Esophagus squamous epithelium (tissue), 5 donors: Measurements from ENCODE around the gene FHAD1. TPM values are rescaled to one million over a fixed set of nuclear protein-coding genes. Genes with fewer than 3 reads are reported as not detected.

Experiments used
- DNase-seq: peaks from one replicate; lab custom pipeline; 2025; lab: John Stamatoyannopoulos, UW
- H3K27ac ChIP-seq, 4 donors: fragments of 200-600 bp; sonication (generic); one replicate each; pipeline ENCODE4 v1.5.1; 2016 to 2019; ENCODE audit warnings: mild to moderate bottlenecking in 1 of 4
- H3K27me3 ChIP-seq, 4 donors: fragments of 200-600 bp; sonication (generic); 1 replicate in 3 of 4; 2 replicates in 1 of 4; pipeline versions ENCODE4 v1.5.1 to v1.6.0; 2017 to 2021; ENCODE audit warnings: antibody characterized with exemption in 1 of 4
- H3K36me3 ChIP-seq, 3 donors: fragments of 200-600 bp; sonication (generic); one replicate each; pipeline ENCODE4 v1.5.1; 2016 to 2019
- H3K4me1 ChIP-seq, 3 donors: fragments of 200-600 bp; sonication (generic); one replicate each; pipeline ENCODE4 v1.5.1; 2017 to 2019
- H3K4me3 ChIP-seq, 4 donors: fragments of 200-600 bp; sonication (generic); 1 replicate in 3 of 4; 2 replicates in 1 of 4; pipeline ENCODE4 v1.5.1; 2016 to 2019; ENCODE audit warnings: mild to moderate bottlenecking in 2 of 4, moderate library complexity in 1 of 4
- H3K9me3 ChIP-seq, 3 donors: fragments of 200-600 bp; sonication (generic); one replicate each; pipeline ENCODE4 v1.5.1; 2016 to 2019
- CTCF ChIP-seq, 6 experiments: fragments of 450-650 bp in 4 of 6; fragments of 200-600 bp in 2 of 6; sonication (generic) in 2 of 6; IDR thresholded peaks; one replicate each; pipeline ENCODE4 v1.5.1; 2016 to 2019; ENCODE audit warnings: antibody characterized with exemption in 6 of 6, mild to moderate bottlenecking in 4 of 6, moderate library complexity in 4 of 6
- POLR2A ChIP-seq, 4 donors: fragments of 450-650 bp; IDR thresholded peaks; one replicate each; pipeline ENCODE4 v1.6.1; 2017; ENCODE audit warnings: antibody characterized with exemption in 4 of 4, mild to moderate bottlenecking in 4 of 4, moderate library complexity in 3 of 4
- WGBS, 2 donors: methylation state at CpG; one replicate each; pipeline ENCODE4 v1.1.5; 2018; 5-methylcytosine and 5-hydroxymethylcytosine counted together
- intact Hi-C: fragments of 100-400 bp; cut with DNase I; formaldehyde crosslinking; loops from one replicate; pipeline ENCODE4 v1.15.0; 2022
- total RNA-seq, 4 donors: library from RNA; depleted of rRNA; stranded (reverse); fragments of >200 nt; gene quantifications; one replicate each; pipeline ENCODE4 v1.1.0, GENCODE V29; 2016
- donor health status: DM: yes; HTN: yes; CAD: no.

FHAD1 gene
- total RNA-seq, 4 donors from 2014 or later = 0.57 TPM; not detected in 3

GRCh38 chr1:15328351-15329103 is 81.5 kb downstream of the FHAD1 start:
- DNase-seq = no peak
- WGBS, 2 donors = 3 to 13% methylated on average over 18 of the region's 18 CpGs

DNA sequence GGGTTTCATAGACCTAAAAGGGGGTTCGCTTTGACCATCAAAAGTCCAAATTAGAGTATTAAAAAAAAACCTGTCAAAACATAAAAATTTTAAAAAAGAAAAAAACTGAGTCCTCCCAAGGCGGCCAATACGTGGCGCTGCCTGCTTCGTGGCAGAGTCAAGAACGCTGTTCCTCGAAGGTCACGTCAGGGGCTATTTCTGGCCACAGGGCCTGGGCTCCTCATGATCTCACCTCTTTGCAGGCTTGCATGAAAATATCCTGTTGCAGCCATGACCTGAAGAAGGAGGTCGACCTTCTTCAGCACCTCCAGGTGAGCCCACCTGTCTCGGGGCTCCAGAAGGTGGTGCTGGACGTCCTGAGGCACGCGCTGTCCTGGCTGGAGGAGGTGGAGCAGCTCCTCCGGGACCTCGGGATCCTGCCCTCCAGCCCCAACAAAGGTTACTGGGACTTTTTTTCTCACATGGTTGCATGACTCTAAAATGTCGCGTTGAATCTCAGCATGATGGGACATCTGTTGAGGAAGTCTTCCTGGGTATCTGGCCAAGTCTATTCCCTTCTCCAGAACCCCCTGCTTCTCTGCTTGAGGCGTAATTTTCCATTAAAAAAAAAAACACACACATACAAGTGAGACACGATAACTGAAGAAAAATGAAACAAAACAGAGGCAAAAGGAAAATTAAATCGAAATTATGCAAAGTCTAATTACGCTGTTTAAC is 82.2 kb downstream of the FHAD1 start:
- Histone ChIP-seq H3K27ac (peak overlapping the region in 3 of 4 donors; percentile 16 to 57 (median 40)), H3K27me3 (no peaks in the 10 kb centered on the region), H3K36me3 (no peaks in the 10 kb centered on the region), H3K4me3 (no peak overlapping the region), H3K9me3 (no peaks in the 10 kb centered on the region), H3K4me1 (peaks cover 13 to 40% (median 20%) of the 10 kb centered on the region in 3 donors)
- no peak for DNase-seq
- TF ChIP-seq POLR2A (IDR thresholded peaks at IDR 0.05) = no peak
- TF ChIP-seq CTCF (IDR thresholded peaks at IDR 0.05) = peak in 4 of 6 experiments; percentile 34 to 53 (median 36)
- WGBS, 2 donors = 29 to 40% methylated on average over 18 to 20 of the region's 21 CpGs
- intact Hi-C loops = loop anchor here (10.0 kb wide), 1 partner anchor 176 kb away; no protein-coding TSS in a partner anchor

More at GRCh38 chr1:15328351-15329103, 81.5 kb downstream of the FHAD1 start:
- no peak for TF ChIP-seq CTCF (IDR thresholded peaks at IDR 0.05)
- TF ChIP-seq POLR2A (IDR thresholded peaks at IDR 0.05) = no peak
- Histone ChIP-seq H3K36me3 (no peaks in the 10 kb centered on the region), H3K4me1 (peaks cover 13 to 45% (median 20%) of the 10 kb centered on the region in 3 donors), H3K27me3 (no peaks in the 10 kb centered on the region), H3K27ac (peak overlapping the region in 2 of 4 donors; percentile 40 to 57), H3K4me3 (no peak overlapping the region), H3K9me3 (no peaks in the 10 kb centered on the region)
- intact Hi-C loops = loop anchor here (10.0 kb wide), 1 partner anchor 176 kb away; no protein-coding TSS in a partner anchor

- TF ChIP-seq CTCF (IDR thresholded peaks at IDR 0.05) (no peak), POLR2A (IDR thresholded peaks at IDR 0.05) (no peak)
- Histone ChIP-seq H3K9me3 (no peaks in the 10 kb centered on the region), H3K4me1 (peaks cover 13 to 40% (median 20%) of the 10 kb centered on the region in 3 donors), H3K4me3 (no peak overlapping the region), H3K27me3 (no peaks in the 10 kb centered on the region), H3K36me3 (no peaks in the 10 kb centered on the region), H3K27ac (no peak overlapping the region)
- no peak for DNase-seq
- WGBS, 2 donors = 44 to 60% methylated on average over 8 of the region's 8 CpGs
- intact Hi-C loops = no loop called here
Observed at GRCh38 chr1:15330028-15330427, 83.0 kb downstream of the FHAD1 start.

- Histone ChIP-seq H3K4me3 (no peak overlapping the region), H3K27me3 (no peaks in the 10 kb centered on the region), H3K27ac (no peak overlapping the region), H3K9me3 (no peaks in the 10 kb centered on the region), H3K36me3 (no peaks in the 10 kb centered on the region), H3K4me1 (peaks cover 13 to 40% (median 20%) of the 10 kb centered on the region in 3 donors)
- no peak for TF ChIP-seq POLR2A (IDR thresholded peaks at IDR 0.05)
- no peak for TF ChIP-seq CTCF (IDR thresholded peaks at IDR 0.05)
- 94 to 97% methylated on average over 5 of the region's 5 CpGs for WGBS, 2 donors
- no peak for DNase-seq
- intact Hi-C loops = no loop called here
Observed at GRCh38 chr1:15331180-15331579, 84.2 kb downstream of the FHAD1 start.

- no peaks in the 10 kb centered on the region for H3K36me3 ChIP-seq
- intact Hi-C loops = no loop called here
- no peak for DNase-seq
- H3K4me1 ChIP-seq = peaks cover 13 to 41% (median 26%) of the 10 kb centered on the region in 3 donors
- no peak overlapping the region for H3K4me3 ChIP-seq
- TF ChIP-seq CTCF (IDR thresholded peaks at IDR 0.05) (no peak), POLR2A (IDR thresholded peaks at IDR 0.05) (no peak)
- H3K27ac ChIP-seq = no peak overlapping the region
- WGBS, 2 donors = 76 to 89% methylated on average over 2 of the region's 2 CpGs
- H3K27me3 ChIP-seq = no peaks in the 10 kb centered on the region
- no peaks in the 10 kb centered on the region for H3K9me3 ChIP-seq
Observed at GRCh38 chr1:15331734-15332133, 84.7 kb downstream of the FHAD1 start.
